GM18508 (cell line): ENCODE measurements around the gene OR6C76.
"Not testable (repeated sequence)": the region's sequence is repeated elsewhere in the genome, so short reads cannot be mapped to it uniquely, and the experiment has no call there.

ENCODE experiments used
- ATAC-seq: cut with Tn5 transposase; IDR thresholded peaks from one replicate; pipeline ENCODE4 v1.9.1; 2021; ENCODE audit warnings: moderate number of reproducible peaks; ENCODE audit not compliant: insufficient read depth, unreplicated experiment

The OR6C76 gene

GRCh38 chr12:55464926-55465325, 38.9 kb downstream of the OR6C76 start:
- ATAC-seq = not testable (repeated sequence)

GRCh38 chr12:55467836-55468235, 41.8 kb downstream of the OR6C76 start:
- ATAC-seq = peak; percentile 53

GRCh38 chr12:55469291-55469690, 43.2 kb downstream of the OR6C76 start:
- no peak for ATAC-seq

- no peak for ATAC-seq
Measured at GRCh38 chr12:55470088-55470829, 44.2 kb downstream of the OR6C76 start, which contains the start of gene OR6C70. Gene OR6C70, minus strand, starts transcription at chr12:55470138. Its CDS starts 0 bp downstream, at chr12:55470138.

- no peak for ATAC-seq
Measured at GRCh38 chr12:55472264-55472663, 46.2 kb downstream of the OR6C76 start.
